ENCODE data around the gene GAPDHS. TPM values are rescaled to one million over a fixed set of nuclear protein-coding genes. Genes with fewer than 3 reads are reported as not detected.

The GAPDHS gene
- total RNA-seq, 1 donor from 2014 or later = not detected

- H3K27ac ChIP-seq (ENCODE audit: low read depth, low read length) = peak overlapping the region; percentile 88
- no peaks in the 10 kb centered on the region for H3K27me3 ChIP-seq (ENCODE audit: insufficient read depth, low read length)
- FAIRE-seq (no peak), DNase-seq (ENCODE audit: low read depth) (no peak)
- peak overlapping the region; percentile 88 for H3K4me3 ChIP-seq (ENCODE audit: insufficient read depth, low read depth, low read length)
- H3K4me1 Mint-ChIP-seq (ENCODE audit: low read depth, unreplicated experiment) = peaks cover 8% of the 10 kb centered on the region
- H3K36me3 Mint-ChIP-seq (ENCODE audit: low read depth, unreplicated experiment) = peaks cover 26% of the 10 kb centered on the region
- no peaks in the 10 kb centered on the region for H3K9me3 ChIP-seq (ENCODE audit: insufficient read depth, low read depth, low read length)
- H3K27ac Mint-ChIP-seq (ENCODE audit: unreplicated experiment) = peak overlapping the region; percentile 79
- peak overlapping the region; percentile 98 for H3K4me2 ChIP-seq (ENCODE audit: low read length)
- H3K79me2 ChIP-seq (ENCODE audit: insufficient read depth, low read length) = peaks cover 39% of the 10 kb centered on the region
- H3K36me3 ChIP-seq (ENCODE audit: insufficient read depth, low read length) = no peaks in the 10 kb centered on the region
- peaks cover 21% of the 10 kb centered on the region for H4K20me1 ChIP-seq (ENCODE audit: insufficient read depth, low read length)
- H2AFZ ChIP-seq (ENCODE audit: low read depth, low read length) = peak overlapping the region; percentile 90
- peak overlapping the region; percentile 90 for H3K4me3 Mint-ChIP-seq (ENCODE audit: unreplicated experiment)
- peaks cover 15% of the 10 kb centered on the region for H3K4me1 ChIP-seq (ENCODE audit: insufficient read depth, low read length)
- no peak for TF ChIP-seq EZH2 (IDR thresholded peaks at IDR 0.05; ENCODE audit: insufficient read depth, low read length)
- TF ChIP-seq, protein P1, sequence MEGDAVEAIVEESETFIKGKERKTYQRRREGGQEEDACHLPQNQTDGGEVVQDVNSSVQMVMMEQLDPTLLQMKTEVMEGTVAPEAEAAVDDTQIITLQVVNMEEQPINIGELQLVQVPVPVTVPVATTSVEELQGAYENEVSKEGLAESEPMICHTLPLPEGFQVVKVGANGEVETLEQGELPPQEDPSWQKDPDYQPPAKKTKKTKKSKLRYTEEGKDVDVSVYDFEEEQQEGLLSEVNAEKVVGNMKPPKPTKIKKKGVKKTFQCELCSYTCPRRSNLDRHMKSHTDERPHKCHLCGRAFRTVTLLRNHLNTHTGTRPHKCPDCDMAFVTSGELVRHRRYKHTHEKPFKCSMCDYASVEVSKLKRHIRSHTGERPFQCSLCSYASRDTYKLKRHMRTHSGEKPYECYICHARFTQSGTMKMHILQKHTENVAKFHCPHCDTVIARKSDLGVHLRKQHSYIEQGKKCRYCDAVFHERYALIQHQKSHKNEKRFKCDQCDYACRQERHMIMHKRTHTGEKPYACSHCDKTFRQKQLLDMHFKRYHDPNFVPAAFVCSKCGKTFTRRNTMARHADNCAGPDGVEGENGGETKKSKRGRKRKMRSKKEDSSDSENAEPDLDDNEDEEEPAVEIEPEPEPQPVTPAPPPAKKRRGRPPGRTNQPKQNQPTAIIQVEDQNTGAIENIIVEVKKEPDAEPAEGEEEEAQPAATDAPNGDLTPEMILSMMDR (IDR thresholded peaks at IDR 0.05; ENCODE audit: insufficient read depth, low read depth, low read length) = no peak
- peak overlapping the region; percentile 95 for H3K9ac ChIP-seq (ENCODE audit: low read length)
- no peaks in the 10 kb centered on the region for H3K27me3 Mint-ChIP-seq (ENCODE audit: low read depth, unreplicated experiment)
- no peaks in the 10 kb centered on the region for H3K9me3 Mint-ChIP-seq (ENCODE audit: unreplicated experiment)
Measured at GRCh38 chr19:35545855-35546381, 12.7 kb downstream of the GAPDHS start.

DNA sequence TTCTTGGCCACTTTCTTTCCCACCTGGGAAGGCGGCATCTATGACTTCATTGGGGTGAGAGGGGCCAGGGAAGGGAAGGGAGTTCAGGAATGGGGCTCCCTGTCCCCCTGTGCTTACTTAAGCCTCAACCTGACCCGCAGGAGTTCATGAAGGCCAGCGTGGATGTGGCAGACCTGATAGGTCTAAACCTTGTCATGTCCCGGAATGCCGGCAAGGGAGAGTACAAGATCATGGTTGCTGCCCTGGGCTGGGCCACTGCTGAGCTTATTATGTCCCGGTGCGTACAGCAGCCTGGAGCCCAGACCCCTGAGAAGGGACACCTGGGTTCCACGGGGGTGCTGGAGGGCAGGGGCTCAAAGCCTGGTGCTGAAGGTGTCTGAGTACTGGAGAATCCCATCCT is 13.3 kb downstream of the GAPDHS start:
- peak overlapping the region; percentile 95 for H3K9ac ChIP-seq (ENCODE audit: low read length)
- peak overlapping the region; percentile 79 for H3K27ac Mint-ChIP-seq (ENCODE audit: unreplicated experiment)
- peaks cover 27% of the 10 kb centered on the region for H3K36me3 Mint-ChIP-seq (ENCODE audit: low read depth, unreplicated experiment)
- H3K27me3 ChIP-seq (ENCODE audit: insufficient read depth, low read length) = no peaks in the 10 kb centered on the region
- DNase-seq (ENCODE audit: low read depth) = no peak
- peaks cover 15% of the 10 kb centered on the region for H3K4me1 ChIP-seq (ENCODE audit: insufficient read depth, low read length)
- peaks cover 39% of the 10 kb centered on the region for H3K79me2 ChIP-seq (ENCODE audit: insufficient read depth, low read length)
- FAIRE-seq = no peak
- no peak overlapping the region for H2AFZ ChIP-seq (ENCODE audit: low read depth, low read length)
- no peaks in the 10 kb centered on the region for H3K9me3 ChIP-seq (ENCODE audit: insufficient read depth, low read depth, low read length)
- H3K27ac ChIP-seq (ENCODE audit: low read depth, low read length) = no peak overlapping the region
- H3K4me3 ChIP-seq (ENCODE audit: insufficient read depth, low read depth, low read length) = peak overlapping the region; percentile 88
- peak overlapping the region; percentile 90 for H3K4me3 Mint-ChIP-seq (ENCODE audit: unreplicated experiment)
- no peaks in the 10 kb centered on the region for H3K36me3 ChIP-seq (ENCODE audit: insufficient read depth, low read length)
- H3K4me2 ChIP-seq (ENCODE audit: low read length) = peak overlapping the region; percentile 98
- TF ChIP-seq, protein P1 (IDR thresholded peaks at IDR 0.05; ENCODE audit: insufficient read depth, low read depth, low read length) = no peak
- no peak for TF ChIP-seq EZH2 (IDR thresholded peaks at IDR 0.05; ENCODE audit: insufficient read depth, low read length)
- H3K27me3 Mint-ChIP-seq (ENCODE audit: low read depth, unreplicated experiment) = no peaks in the 10 kb centered on the region
- peaks cover 8% of the 10 kb centered on the region for H3K4me1 Mint-ChIP-seq (ENCODE audit: low read depth, unreplicated experiment)
- peaks cover 21% of the 10 kb centered on the region for H4K20me1 ChIP-seq (ENCODE audit: insufficient read depth, low read length)
- H3K9me3 Mint-ChIP-seq (ENCODE audit: unreplicated experiment) = no peaks in the 10 kb centered on the region

GRCh38 chr19:35549174-35549788 is 16.0 kb downstream of the GAPDHS start:
- no peak overlapping the region for H3K4me2 ChIP-seq (ENCODE audit: low read length)
- DNase-seq (ENCODE audit: low read depth) (no peak), FAIRE-seq (no peak)
- Mint-ChIP-seq H3K4me1 (ENCODE audit: low read depth, unreplicated experiment) (peaks cover 6% of the 10 kb centered on the region), H3K9me3 (ENCODE audit: unreplicated experiment) (no peaks in the 10 kb centered on the region), H3K36me3 (ENCODE audit: low read depth, unreplicated experiment) (peaks cover 17% of the 10 kb centered on the region), H3K27me3 (ENCODE audit: low read depth, unreplicated experiment) (peaks cover 17% of the 10 kb centered on the region), H3K4me3 (ENCODE audit: unreplicated experiment) (peak overlapping the region; percentile 4), H3K27ac (ENCODE audit: unreplicated experiment) (no peak overlapping the region)
- no peak overlapping the region for H3K27ac ChIP-seq (ENCODE audit: low read depth, low read length)
- H3K27me3 ChIP-seq (ENCODE audit: insufficient read depth, low read length) = no peaks in the 10 kb centered on the region
- peaks cover 32% of the 10 kb centered on the region for H3K79me2 ChIP-seq (ENCODE audit: insufficient read depth, low read length)
- TF ChIP-seq EZH2 (IDR thresholded peaks at IDR 0.05; ENCODE audit: insufficient read depth, low read length) = no peak
- TF ChIP-seq, protein P1 (IDR thresholded peaks at IDR 0.05; ENCODE audit: insufficient read depth, low read depth, low read length) = peak; percentile 67
- H3K9ac ChIP-seq (ENCODE audit: low read length) = no peak overlapping the region
- H3K4me3 ChIP-seq (ENCODE audit: insufficient read depth, low read depth, low read length) = no peak overlapping the region
- H3K9me3 ChIP-seq (ENCODE audit: insufficient read depth, low read depth, low read length) = no peaks in the 10 kb centered on the region
- H2AFZ ChIP-seq (ENCODE audit: low read depth, low read length) = no peak overlapping the region
- H4K20me1 ChIP-seq (ENCODE audit: insufficient read depth, low read length) = peaks cover 21% of the 10 kb centered on the region
- H3K36me3 ChIP-seq (ENCODE audit: insufficient read depth, low read length) = no peaks in the 10 kb centered on the region
- peaks cover 15% of the 10 kb centered on the region for H3K4me1 ChIP-seq (ENCODE audit: insufficient read depth, low read length)

All from astrocyte (in vitro differentiated cells and primary cell).